PC-3 (cell line): ENCODE results near the gene CENPH. TPM values are rescaled to one million over a fixed set of nuclear protein-coding genes. Genes with fewer than 3 reads are reported as not detected.
"Not testable (repeated sequence)": the region's sequence is repeated elsewhere in the genome, so short reads cannot be mapped to it uniquely, and the experiment has no call there.

Experiments
- ATAC-seq: fragments of 200-7000 bp; cut with Tn5 transposase; 2 replicates; pipeline ENCODE4 v1.9.1; 2020; ENCODE audit warnings: mild to moderate bottlenecking, moderate library complexity
- BruUV-seq: library from RNA; stranded (reverse); fragments of 400-500 nt; replicated peaks from 2 replicates; lab custom pipeline; 2021; lab: Mats Ljungman, UMichigan
- CTCF ChIA-PET: fragments of 300-600 bp; sonication (Branson Sonifier 250); formaldehyde crosslinking; loops from one replicate; lab custom pipeline; 2022; ENCODE audit warnings: antibody characterized with exemption; lab: Charles Lee
- POLR2A ChIA-PET: fragments of 300-600 bp; sonication (Branson Sonifier 250); formaldehyde crosslinking; loops from one replicate; lab custom pipeline; 2022; ENCODE audit warnings: antibody characterized with exemption; ENCODE audit not compliant: unreplicated experiment; lab: Charles Lee
- DNase-seq: peaks from one replicate; pipeline ENCODE4 v3.0.0-alpha.2; 2015
- H2AFZ ChIP-seq: fragments of 300-600 bp; sonication (generic); 2 replicates; pipeline ENCODE4 v1.6.0; 2016; ENCODE audit warnings: antibody characterized with exemption, low read length
- H3F3A ChIP-seq: fragments of 300-600 bp; sonication (generic); one replicate; pipeline ENCODE4 v1.6.0; 2017; ENCODE audit warnings: antibody characterized with exemption, low read length, control low read depth, mild to moderate bottlenecking; ENCODE audit not compliant: unreplicated experiment
- H3K27ac ChIP-seq: fragments of 300-600 bp; sonication (generic); 2 replicates; pipeline ENCODE4 v1.5.1; 2016; ENCODE audit warnings: mild to moderate bottlenecking, low read length
- H3K27me3 ChIP-seq: fragments of 300-600 bp; sonication (generic); 2 replicates; pipeline ENCODE4 v1.6.1; 2016; ENCODE audit warnings: low read length, mixed read lengths
- H3K36me3 ChIP-seq: fragments of 300-600 bp; sonication (generic); 2 replicates; pipeline ENCODE4 v1.6.1; 2016; ENCODE audit warnings: low read depth, mixed run types, low read length, mixed read lengths
- H3K4me1 ChIP-seq: fragments of 300-600 bp; sonication (generic); 2 replicates; pipeline ENCODE4 v1.5.1; 2016; ENCODE audit warnings: low read length; ENCODE audit not compliant: insufficient read depth
- H3K4me2 ChIP-seq: fragments of 300-600 bp; sonication (generic); 2 replicates; pipeline ENCODE4 v1.6.0; 2016; ENCODE audit warnings: low read length
- H3K4me3 ChIP-seq: fragments of 300-600 bp; sonication (generic); 2 replicates; pipeline ENCODE4 v1.5.1; 2016; ENCODE audit warnings: mild to moderate bottlenecking, low read length, mixed read lengths
- H3K79me2 ChIP-seq: fragments of 300-600 bp; sonication (generic); 2 replicates; pipeline ENCODE4 v1.6.1; 2017; ENCODE audit warnings: low read length, mixed read lengths
- H3K9ac ChIP-seq: fragments of 300-600 bp; sonication (generic); 2 replicates; pipeline ENCODE4 v1.6.0; 2016; ENCODE audit warnings: mild to moderate bottlenecking, low read length
- H3K9me2 ChIP-seq: fragments of 300-600 bp; sonication (generic); replicated peaks from 2 replicates; pipeline ENCODE4 v1.6.1; 2016; ENCODE audit warnings: mixed run types, low read length, mixed read lengths
- H3K9me3 ChIP-seq: fragments of 300-600 bp; sonication (generic); 2 replicates; pipeline ENCODE4 v1.6.1; 2016; ENCODE audit warnings: low read length, mixed read lengths
- H4K20me1 ChIP-seq: fragments of 300-600 bp; sonication (generic); 2 replicates; pipeline ENCODE4 v1.6.1; 2016; ENCODE audit warnings: low read length, mixed read lengths
- EZH2 ChIP-seq: fragments of 300-600 bp; sonication (generic); IDR thresholded peaks from one replicate; pipeline ENCODE4 v1.6.1; 2017; ENCODE audit warnings: antibody characterized with exemption, mild to moderate bottlenecking, low read length; ENCODE audit not compliant: unreplicated experiment
- EZH2phosphoT487 ChIP-seq: fragments of 300-600 bp; sonication (generic); IDR thresholded peaks from 2 replicates; pipeline ENCODE4 v1.6.1; 2018; ENCODE audit warnings: mild to moderate bottlenecking, antibody characterized with exemption, low read length, borderline replicate concordance
- intact Hi-C: fragments of 100-400 bp; cut with micrococcal nuclease; formaldehyde crosslinking; loops from 2 replicates; pipeline ENCODE4 v1.9.0; 2023
- total RNA-seq: library from RNA; depleted of rRNA; stranded (reverse); fragments of >200 nt; gene quantifications from 2 replicates; pipeline ENCODE4 v1.2.3, GENCODE V29; 2014
- TF ChIP-seq, protein P1 (sequence below): fragments of 300-600 bp; sonication (generic); conservative IDR thresholded peaks from 2 replicates; pipeline ENCODE4 v1.5.1; 2017; ENCODE audit warnings: antibody characterized with exemption, low read depth, mild to moderate bottlenecking, low read length

Gene CENPH
- total RNA-seq, 1 experiment from 2014 or later = 27.8 TPM

DNA sequence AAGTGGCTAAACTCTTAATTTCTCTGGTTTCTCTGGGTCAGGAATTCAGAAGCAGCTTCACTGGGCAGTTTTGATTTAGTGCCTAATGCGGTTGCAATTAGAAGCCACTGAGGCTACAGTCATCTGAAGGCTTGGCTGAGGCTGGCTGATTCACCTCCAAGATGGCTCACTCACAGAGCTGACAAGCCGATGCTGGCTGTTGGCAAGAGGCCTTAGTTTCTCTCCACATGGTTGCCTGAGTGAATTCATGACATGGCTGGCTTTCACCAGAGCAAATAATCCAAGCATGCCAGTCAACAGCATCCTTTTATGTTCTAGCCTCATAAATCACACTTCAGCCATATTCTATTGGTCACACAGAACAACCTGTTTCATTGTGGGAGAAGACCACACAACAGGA, 42.5 kb downstream of the CENPH start:
- DNase-seq = no peak
- TF ChIP-seq EZH2 (no peak), EZH2phosphoT487 (no peak)
- TF ChIP-seq, protein P1, sequence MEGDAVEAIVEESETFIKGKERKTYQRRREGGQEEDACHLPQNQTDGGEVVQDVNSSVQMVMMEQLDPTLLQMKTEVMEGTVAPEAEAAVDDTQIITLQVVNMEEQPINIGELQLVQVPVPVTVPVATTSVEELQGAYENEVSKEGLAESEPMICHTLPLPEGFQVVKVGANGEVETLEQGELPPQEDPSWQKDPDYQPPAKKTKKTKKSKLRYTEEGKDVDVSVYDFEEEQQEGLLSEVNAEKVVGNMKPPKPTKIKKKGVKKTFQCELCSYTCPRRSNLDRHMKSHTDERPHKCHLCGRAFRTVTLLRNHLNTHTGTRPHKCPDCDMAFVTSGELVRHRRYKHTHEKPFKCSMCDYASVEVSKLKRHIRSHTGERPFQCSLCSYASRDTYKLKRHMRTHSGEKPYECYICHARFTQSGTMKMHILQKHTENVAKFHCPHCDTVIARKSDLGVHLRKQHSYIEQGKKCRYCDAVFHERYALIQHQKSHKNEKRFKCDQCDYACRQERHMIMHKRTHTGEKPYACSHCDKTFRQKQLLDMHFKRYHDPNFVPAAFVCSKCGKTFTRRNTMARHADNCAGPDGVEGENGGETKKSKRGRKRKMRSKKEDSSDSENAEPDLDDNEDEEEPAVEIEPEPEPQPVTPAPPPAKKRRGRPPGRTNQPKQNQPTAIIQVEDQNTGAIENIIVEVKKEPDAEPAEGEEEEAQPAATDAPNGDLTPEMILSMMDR = no peak
- intact Hi-C loops = no loop called here
- Histone ChIP-seq H2AFZ (no peak overlapping the region), H3K79me2 (peaks cover 19% of the 10 kb centered on the region), H3K9me2 (no peaks in the 10 kb centered on the region), H3K36me3 (no peaks in the 10 kb centered on the region), H3K9me3 (no peaks in the 10 kb centered on the region), H3K4me1 (peaks cover 11% of the 10 kb centered on the region), H3K27me3 (no peaks in the 10 kb centered on the region), H3F3A (no peaks in the 10 kb centered on the region), H3K4me2 (no peak overlapping the region), H4K20me1 (no peaks in the 10 kb centered on the region), H3K9ac (no peak overlapping the region), H3K27ac (no peak overlapping the region), H3K4me3 (no peak overlapping the region)
- ATAC-seq = no peak
- no TSS peak for BruUV-seq
- POLR2A ChIA-PET = no interaction called here
- CTCF ChIA-PET = no interaction called here

DNA sequence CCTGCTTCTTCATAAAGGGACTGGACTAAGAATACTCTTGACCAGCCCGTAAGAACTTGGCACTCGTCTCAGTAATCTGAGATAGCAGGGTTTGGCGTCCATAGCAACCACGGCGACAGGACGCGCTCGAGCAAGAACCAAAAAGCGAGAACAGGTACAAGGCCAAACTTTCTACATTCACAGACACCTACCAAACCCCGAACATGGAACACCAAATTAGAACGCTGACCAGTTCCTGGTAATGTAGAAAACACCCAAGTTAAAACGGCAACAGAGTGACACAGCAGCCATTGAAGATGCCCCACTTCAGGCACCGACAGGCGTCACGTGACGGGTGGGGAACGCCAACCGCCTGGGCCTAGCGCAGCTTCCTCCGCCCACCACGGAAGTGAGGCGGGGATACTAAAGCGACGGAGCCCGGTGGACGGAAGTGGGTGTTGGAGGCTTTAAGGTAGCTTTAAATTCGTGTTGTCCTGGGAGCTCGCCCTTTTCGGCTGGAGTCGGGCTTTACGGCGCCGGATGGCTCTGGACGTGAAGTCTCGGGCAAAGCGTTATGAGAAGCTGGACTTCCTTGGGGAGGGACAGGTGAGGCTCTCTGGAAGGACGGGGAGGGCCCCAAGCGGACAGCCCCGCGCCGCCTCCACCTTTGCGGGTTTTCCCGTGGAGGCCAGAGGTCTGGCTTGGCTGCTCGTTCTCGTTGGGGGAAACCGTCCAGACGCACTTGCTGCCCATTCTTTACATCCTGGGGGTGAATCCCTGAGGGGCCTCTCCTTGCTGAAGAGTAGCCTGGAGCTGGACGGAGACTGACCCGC, 45.3 kb downstream of the CENPH start, which contains the start of gene CDK7:
Gene CDK7 (plus strand): TSS at position 430 of the 812 bp plus-strand sequence. CDS start 90 bp downstream, at position 520.
- intact Hi-C loops = loop anchor here (1.0 to 5.0 kb wide), 2 partner anchors 44 to 142 kb away; partner anchors contain the start of gene SLC30A5
- Histone ChIP-seq H3K79me2 (peaks cover 40% of the 10 kb centered on the region), H4K20me1 (no peaks in the 10 kb centered on the region), H2AFZ (peak within 1 kb of the TSS; percentile 96), H3K9ac (peak within 1 kb of the TSS; percentile 81), H3K4me1 (peaks cover 33% of the 10 kb centered on the region), H3K9me2 (no peaks in the 10 kb centered on the region), H3K9me3 (no peaks in the 10 kb centered on the region), H3K36me3 (no peaks in the 10 kb centered on the region), H3K4me2 (peak within 1 kb of the TSS; percentile 84), H3F3A (no peaks in the 10 kb centered on the region), H3K4me3 (peak within 1 kb of the TSS; percentile 90), H3K27ac (peak within 1 kb of the TSS; percentile 29; the same call in 1 of the 2 replicates), H3K27me3 (no peaks in the 10 kb centered on the region)
- TF ChIP-seq EZH2phosphoT487 (no peak), EZH2 (no peak)
- TF ChIP-seq, protein P1 = no peak
- BruUV-seq = TSS peak; percentile 78
- DNase-seq (peak; percentile 91), ATAC-seq (peak; percentile 91)
- ChIA-PET CTCF (no interaction called here), POLR2A (interaction anchor here (0.7 kb wide), 1 partner anchor 99 kb away, joined by 3 read pairs; no protein-coding TSS in a partner anchor)

- CTCF ChIA-PET, H4K20me1 ChIP-seq, POLR2A ChIA-PET, H3K27ac ChIP-seq, DNase-seq, H3K9me3 ChIP-seq, H3K36me3 ChIP-seq, H3K27me3 ChIP-seq, H3F3A ChIP-seq, H2AFZ ChIP-seq, H3K4me3 ChIP-seq, BruUV-seq, H3K9me2 ChIP-seq, ATAC-seq, H3K9ac ChIP-seq: not testable (repeated sequence)
- Histone ChIP-seq H3K4me1 (peaks cover 33% of the 10 kb centered on the region), H3K4me2 (peak overlapping the region; percentile 71; the same call in 1 of the 2 replicates), H3K79me2 (peaks cover 52% of the 10 kb centered on the region)
- intact Hi-C loops = loop anchor here (5.0 kb wide), 1 partner anchor 144 kb away; the partner anchor contains the start of gene SLC30A5
Measured at GRCh38 chr5:69236733-69237132, 47.4 kb downstream of the CENPH start.
